GM21381 (cell line): Measurements from ENCODE around the gene ESR2.
"Not testable (repeated sequence)": the region's sequence is repeated elsewhere in the genome, so short reads cannot be mapped to it uniquely, and the experiment has no call there.

Source experiments
- ATAC-seq: cut with Tn5 transposase; IDR thresholded peaks from one replicate; pipeline ENCODE4 v1.9.1; 2021; ENCODE audit warnings: mild to moderate bottlenecking, moderate library complexity; ENCODE audit not compliant: unreplicated experiment

The ESR2 gene

GRCh38 chr14:64049616-64050381 lies 244.4 kb downstream of the ESR2 start:
- no peak for ATAC-seq

DNA sequence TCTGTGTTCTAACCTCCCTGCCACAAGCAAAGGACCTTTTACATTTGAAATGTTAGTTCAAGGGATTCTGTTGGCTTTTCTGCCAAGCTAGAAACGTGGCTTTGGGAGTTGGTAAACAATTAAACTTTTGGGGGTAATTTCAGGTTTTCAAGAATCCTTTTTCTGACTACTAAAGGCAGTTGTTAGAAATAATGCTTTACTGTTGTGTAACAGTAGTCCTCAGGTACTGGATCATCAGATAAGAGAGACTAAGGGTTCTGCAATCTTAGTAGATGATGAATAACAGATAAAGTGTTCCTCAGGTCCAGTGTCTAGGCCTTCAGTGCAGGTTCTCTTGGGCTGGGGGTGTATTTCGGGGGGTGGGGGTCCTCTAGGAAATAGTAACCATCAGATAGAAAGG lies 249.1 kb downstream of the ESR2 start:
- no peak for ATAC-seq

DNA sequence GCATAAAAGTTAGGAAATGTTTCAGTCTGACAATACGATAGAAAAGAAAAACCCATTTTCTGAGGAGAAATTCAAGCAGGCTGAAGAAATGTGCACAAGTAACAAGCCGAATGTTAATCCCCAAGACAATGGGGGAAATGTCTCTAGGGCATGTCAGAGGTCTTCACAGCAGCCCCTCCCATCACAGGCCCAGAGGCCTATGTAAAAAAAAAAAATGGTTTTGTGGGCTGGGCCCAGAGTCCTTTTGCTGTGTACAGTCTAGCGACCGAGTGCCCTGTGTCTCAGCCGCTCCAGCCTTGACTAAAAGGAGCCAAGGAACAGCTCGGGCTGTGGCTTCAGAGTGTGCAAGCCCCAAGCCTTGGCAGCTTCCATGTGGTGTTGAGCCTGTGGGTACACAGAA lies 250.9 kb downstream of the ESR2 start:
- ATAC-seq = not testable (repeated sequence)

DNA sequence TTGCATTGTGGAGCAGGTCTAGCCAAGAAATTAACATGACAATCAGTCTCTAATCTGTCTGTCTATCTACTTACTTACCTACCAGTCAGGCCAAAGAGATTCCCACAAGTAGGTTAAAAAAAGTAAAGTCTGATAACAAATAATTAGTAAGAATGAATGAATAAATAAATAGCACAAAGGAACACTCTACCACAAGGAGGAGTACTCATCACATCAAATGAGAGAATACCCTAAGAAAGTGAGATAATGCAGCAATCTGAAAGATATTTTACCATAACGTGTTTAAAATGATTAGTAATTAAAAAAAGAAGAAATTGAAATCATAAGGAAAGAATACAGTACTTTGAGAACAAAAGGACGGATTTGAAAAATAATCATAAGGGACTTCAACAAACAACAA lies 254.1 kb downstream of the ESR2 start:
- no peak for ATAC-seq

- no peak for ATAC-seq
These were observed 255.2 kb downstream of the ESR2 start for GRCh38 chr14:64038841-64039542.

- not testable (repeated sequence) for ATAC-seq
These were observed 256.1 kb downstream of the ESR2 start for GRCh38 chr14:64037869-64038745.

GRCh38 chr14:64035143-64035542 lies 259.0 kb downstream of the ESR2 start:
- no peak for ATAC-seq
